ENCODE results near the gene CHCHD4. TPM values are rescaled to one million over a fixed set of nuclear protein-coding genes. Genes with fewer than 3 reads are reported as not detected.

Gene CHCHD4
- total and polyA plus RNA-seq, 2 experiments from 2014 or later = 31.1 to 39.2 TPM

DNA sequence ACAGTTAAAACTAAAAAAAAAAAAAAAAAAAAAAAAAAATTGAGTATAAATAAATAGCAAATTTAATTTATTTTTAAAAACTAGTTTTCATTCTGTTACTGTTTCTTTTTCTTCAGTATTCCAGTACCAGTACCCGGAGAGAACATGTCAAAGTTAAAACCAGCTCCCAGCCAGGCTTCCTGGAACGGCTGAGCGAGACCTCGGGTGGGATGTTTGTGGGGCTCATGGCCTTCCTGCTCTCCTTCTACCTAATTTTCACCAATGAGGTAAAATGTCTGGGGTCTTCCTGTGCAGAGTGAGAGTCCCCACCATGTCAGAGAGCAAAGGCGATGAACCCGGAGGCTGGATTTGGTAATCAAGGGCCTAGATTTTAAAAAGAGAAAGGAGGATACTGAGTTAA is 4.6 kb upstream of the CHCHD4 start:
- no peak overlapping the region for H3K4me3 Mint-ChIP-seq
- ATAC-seq (no peak), DNase-seq (ENCODE audit: low spot score) (no peak)
- Histone ChIP-seq H2AFZ (no peak overlapping the region), H3F3A (replicated peaks; ENCODE audit: low read depth) (no peaks in the 10 kb centered on the region), H3K27me3 (ENCODE audit: insufficient read depth) (no peaks in the 10 kb centered on the region), H3K36me3 (ENCODE audit: insufficient read depth) (peaks cover 4% of the 10 kb centered on the region; the same call in 1 of the 2 replicates), H3K4me2 (no peak overlapping the region), H3K4me1 (ENCODE audit: insufficient read depth) (peaks cover 9% of the 10 kb centered on the region; the same call in 1 of the 2 replicates), H3K27ac (ENCODE audit: low read depth) (no peak overlapping the region), H3K79me2 (replicated peaks; ENCODE audit: insufficient read depth) (peaks cover 30% of the 10 kb centered on the region), H3K4me3 (no peak overlapping the region), H4K20me1 (replicated peaks; ENCODE audit: insufficient read depth) (peaks cover 8% of the 10 kb centered on the region; the same call in 1 of the 2 replicates), H3K9me2 (ENCODE audit: insufficient read depth) (no peaks in the 10 kb centered on the region)
- peaks cover 18% of the 10 kb centered on the region for H3K27me3 Mint-ChIP-seq (ENCODE audit: insufficient read depth, low read depth, poor library complexity)
- H3K9me3 Mint-ChIP-seq = no peaks in the 10 kb centered on the region
- H3K36me3 Mint-ChIP-seq (ENCODE audit: low read depth) = peaks cover 61% of the 10 kb centered on the region
- H3K4me1 Mint-ChIP-seq = peaks cover 8% of the 10 kb centered on the region; the same call in 2 of the 3 replicates
- TF ChIP-seq ZNF331 (CRISPR knock-in tag; IDR thresholded peaks at IDR 0.05; ENCODE audit: low read depth) = no peak
- no peak for TF ChIP-seq POLR2AphosphoS5 (IDR thresholded peaks at IDR 0.05; ENCODE audit: low read depth)
- TF ChIP-seq NANOG (IDR thresholded peaks at IDR 0.05; ENCODE audit: borderline replicate concordance) = no peak
- TF ChIP-seq ETS1 (IDR thresholded peaks at IDR 0.05) = no peak
- H3K27ac Mint-ChIP-seq = no peak overlapping the region

GRCh38 chr3:14128724-14129123 is 4.1 kb upstream of the CHCHD4 start:
- Histone ChIP-seq H3K4me1 (ENCODE audit: insufficient read depth) (peaks cover 11% of the 10 kb centered on the region; the same call in 1 of the 2 replicates), H4K20me1 (replicated peaks; ENCODE audit: insufficient read depth) (peaks cover 8% of the 10 kb centered on the region; the same call in 1 of the 2 replicates), H2AFZ (no peak overlapping the region), H3K4me3 (no peak overlapping the region), H3K27me3 (ENCODE audit: insufficient read depth) (no peaks in the 10 kb centered on the region), H3K9me2 (ENCODE audit: insufficient read depth) (no peaks in the 10 kb centered on the region), H3K36me3 (ENCODE audit: insufficient read depth) (peaks cover 4% of the 10 kb centered on the region; the same call in 1 of the 2 replicates), H3K79me2 (replicated peaks; ENCODE audit: insufficient read depth) (peaks cover 35% of the 10 kb centered on the region), H3K4me2 (no peak overlapping the region), H3K27ac (ENCODE audit: low read depth) (no peak overlapping the region), H3F3A (replicated peaks; ENCODE audit: low read depth) (no peaks in the 10 kb centered on the region)
- Mint-ChIP-seq H3K27ac (no peak overlapping the region), H3K4me1 (peaks cover 11% of the 10 kb centered on the region; the same call in 2 of the 3 replicates), H3K27me3 (ENCODE audit: insufficient read depth, low read depth, poor library complexity) (peaks cover 18% of the 10 kb centered on the region), H3K9me3 (no peaks in the 10 kb centered on the region), H3K36me3 (ENCODE audit: low read depth) (peaks cover 57% of the 10 kb centered on the region), H3K4me3 (no peak overlapping the region)
- DNase-seq (ENCODE audit: low spot score) (no peak), ATAC-seq (no peak)
- TF ChIP-seq EZH2phosphoT487 (IDR thresholded peaks at IDR 0.05; ENCODE audit: unreplicated experiment) (no peak), STAT1 (IDR thresholded peaks at IDR 0.05; ENCODE audit: unreplicated experiment) (no peak), POLR2AphosphoS5 (IDR thresholded peaks at IDR 0.05; ENCODE audit: low read depth) (no peak), CTCF (conservative IDR thresholded peaks at IDR 0.05; ENCODE audit: low read depth in 2 of 2) (no peak), ZNF114 (CRISPR knock-in tag; IDR thresholded peaks at IDR 0.05) (no peak)
- TF ChIP-seq, protein P1, sequence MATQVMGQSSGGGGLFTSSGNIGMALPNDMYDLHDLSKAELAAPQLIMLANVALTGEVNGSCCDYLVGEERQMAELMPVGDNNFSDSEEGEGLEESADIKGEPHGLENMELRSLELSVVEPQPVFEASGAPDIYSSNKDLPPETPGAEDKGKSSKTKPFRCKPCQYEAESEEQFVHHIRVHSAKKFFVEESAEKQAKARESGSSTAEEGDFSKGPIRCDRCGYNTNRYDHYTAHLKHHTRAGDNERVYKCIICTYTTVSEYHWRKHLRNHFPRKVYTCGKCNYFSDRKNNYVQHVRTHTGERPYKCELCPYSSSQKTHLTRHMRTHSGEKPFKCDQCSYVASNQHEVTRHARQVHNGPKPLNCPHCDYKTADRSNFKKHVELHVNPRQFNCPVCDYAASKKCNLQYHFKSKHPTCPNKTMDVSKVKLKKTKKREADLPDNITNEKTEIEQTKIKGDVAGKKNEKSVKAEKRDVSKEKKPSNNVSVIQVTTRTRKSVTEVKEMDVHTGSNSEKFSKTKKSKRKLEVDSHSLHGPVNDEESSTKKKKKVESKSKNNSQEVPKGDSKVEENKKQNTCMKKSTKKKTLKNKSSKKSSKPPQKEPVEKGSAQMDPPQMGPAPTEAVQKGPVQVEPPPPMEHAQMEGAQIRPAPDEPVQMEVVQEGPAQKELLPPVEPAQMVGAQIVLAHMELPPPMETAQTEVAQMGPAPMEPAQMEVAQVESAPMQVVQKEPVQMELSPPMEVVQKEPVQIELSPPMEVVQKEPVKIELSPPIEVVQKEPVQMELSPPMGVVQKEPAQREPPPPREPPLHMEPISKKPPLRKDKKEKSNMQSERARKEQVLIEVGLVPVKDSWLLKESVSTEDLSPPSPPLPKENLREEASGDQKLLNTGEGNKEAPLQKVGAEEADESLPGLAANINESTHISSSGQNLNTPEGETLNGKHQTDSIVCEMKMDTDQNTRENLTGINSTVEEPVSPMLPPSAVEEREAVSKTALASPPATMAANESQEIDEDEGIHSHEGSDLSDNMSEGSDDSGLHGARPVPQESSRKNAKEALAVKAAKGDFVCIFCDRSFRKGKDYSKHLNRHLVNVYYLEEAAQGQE (IDR thresholded peaks at IDR 0.05; ENCODE audit: unreplicated experiment) = no peak

All from GM23338 (cell line).